C4-2B (cell line): ENCODE data around the gene STAMBPL1.

Experiments used
- H3K27ac ChIP-seq: fragments of 450-650 bp; 2 replicates; pipeline ENCODE4 v1.5.1; 2017
- ZFX ChIP-seq: fragments of 450-650 bp; IDR thresholded peaks from 2 replicates; pipeline ENCODE4 v1.6.1; 2017
- TF ChIP-seq, protein P1 (sequence below): fragments of 450-650 bp; conservative IDR thresholded peaks from 2 replicates; pipeline ENCODE4 v1.5.1; 2017; ENCODE audit warnings: mild to moderate bottlenecking

STAMBPL1 gene

DNA sequence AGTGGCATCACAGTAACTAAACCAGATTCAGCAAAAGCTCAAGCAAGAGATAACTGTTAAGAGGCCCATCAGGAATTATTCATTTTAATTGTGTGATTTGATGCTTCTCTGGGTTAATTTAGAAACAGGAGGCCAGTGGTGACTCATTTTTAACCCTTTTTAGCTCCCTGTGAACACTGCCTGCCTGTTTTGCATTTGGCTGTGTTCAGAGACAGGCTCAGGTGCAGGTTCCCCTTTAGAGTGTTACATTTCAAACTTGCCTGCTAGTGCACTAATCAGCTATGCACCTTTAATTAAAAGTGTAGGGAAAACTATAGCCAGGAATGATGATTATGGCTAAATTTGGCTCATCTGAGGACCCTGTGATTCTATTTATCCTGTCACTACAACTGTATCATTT is 6.5 kb downstream of the STAMBPL1 start:
- H3K27ac ChIP-seq: no peak overlapping the region

DNA sequence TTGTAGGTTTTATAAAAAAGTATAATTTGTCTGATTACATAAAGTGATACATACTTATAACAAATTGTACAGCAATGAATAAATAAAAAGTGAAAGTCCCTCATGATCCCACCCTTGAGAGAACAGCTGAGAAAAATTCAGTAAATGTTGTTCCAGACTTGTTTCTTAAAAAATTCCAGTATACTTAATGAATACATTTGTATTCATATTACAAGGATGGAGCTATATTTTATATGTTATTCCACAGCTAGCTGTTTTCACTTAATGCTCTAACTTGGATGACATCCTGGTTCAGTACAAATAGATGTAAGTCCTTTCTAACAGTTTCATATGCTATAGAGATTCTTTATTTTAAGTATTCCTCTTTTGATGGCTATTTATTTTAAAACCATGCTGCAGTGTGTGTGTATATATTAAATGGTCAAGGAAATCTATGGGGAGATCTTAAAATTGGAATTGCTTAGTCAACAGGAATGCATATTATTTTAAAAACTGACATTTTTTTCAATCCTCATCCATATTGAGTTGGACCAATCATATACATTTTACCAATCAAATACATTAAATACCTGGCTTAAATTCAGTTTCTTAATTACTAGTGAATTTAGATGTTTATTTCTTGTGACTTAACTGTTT is 8.9 kb downstream of the STAMBPL1 start:
- TF ChIP-seq ZFX: no peak
- TF ChIP-seq, protein P1, sequence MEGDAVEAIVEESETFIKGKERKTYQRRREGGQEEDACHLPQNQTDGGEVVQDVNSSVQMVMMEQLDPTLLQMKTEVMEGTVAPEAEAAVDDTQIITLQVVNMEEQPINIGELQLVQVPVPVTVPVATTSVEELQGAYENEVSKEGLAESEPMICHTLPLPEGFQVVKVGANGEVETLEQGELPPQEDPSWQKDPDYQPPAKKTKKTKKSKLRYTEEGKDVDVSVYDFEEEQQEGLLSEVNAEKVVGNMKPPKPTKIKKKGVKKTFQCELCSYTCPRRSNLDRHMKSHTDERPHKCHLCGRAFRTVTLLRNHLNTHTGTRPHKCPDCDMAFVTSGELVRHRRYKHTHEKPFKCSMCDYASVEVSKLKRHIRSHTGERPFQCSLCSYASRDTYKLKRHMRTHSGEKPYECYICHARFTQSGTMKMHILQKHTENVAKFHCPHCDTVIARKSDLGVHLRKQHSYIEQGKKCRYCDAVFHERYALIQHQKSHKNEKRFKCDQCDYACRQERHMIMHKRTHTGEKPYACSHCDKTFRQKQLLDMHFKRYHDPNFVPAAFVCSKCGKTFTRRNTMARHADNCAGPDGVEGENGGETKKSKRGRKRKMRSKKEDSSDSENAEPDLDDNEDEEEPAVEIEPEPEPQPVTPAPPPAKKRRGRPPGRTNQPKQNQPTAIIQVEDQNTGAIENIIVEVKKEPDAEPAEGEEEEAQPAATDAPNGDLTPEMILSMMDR: no peak
- H3K27ac ChIP-seq: no peak overlapping the region

More for the DNA sequence above, 6.5 kb downstream of the STAMBPL1 start:
- no peak for TF ChIP-seq ZFX
- TF ChIP-seq, protein P1: no peak

DNA sequence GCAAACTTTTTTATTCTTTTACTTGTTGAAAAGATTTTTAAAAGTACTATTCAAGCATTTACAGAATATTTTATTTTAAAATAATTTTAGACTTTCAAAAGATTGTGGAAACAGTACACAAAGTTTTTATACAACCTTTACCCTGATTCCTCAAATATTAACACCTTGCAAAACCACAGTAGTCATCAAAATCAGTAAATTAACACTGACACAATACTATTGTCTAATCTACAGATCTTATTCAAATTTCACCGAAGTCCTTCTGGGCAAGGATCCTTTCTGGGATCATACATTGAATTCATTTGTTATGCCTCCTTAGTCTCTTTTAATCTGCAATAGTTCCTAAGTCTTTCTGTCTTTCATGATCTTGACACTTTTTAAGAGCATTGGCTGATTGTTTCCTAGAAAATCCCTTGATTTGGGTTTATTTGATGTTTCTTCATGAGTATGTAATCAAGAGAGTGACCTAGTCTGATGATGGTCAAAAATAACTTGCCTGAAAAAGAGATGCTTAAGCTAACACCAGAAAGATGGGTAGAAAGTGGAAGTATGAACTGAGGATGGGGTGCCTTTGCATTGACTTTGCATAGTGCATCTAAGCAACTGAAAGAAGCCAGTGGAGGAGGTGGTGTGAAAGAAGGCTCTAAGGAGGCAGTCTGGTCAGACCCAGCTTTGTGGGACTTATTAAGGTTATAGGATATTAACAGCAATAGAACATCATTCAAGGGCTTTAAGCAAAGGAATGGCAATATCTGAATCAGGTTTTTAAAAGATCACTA is 9.7 kb downstream of the STAMBPL1 start:
- no peak overlapping the region for H3K27ac ChIP-seq
- TF ChIP-seq, protein P1: no peak
- no peak for TF ChIP-seq ZFX

DNA sequence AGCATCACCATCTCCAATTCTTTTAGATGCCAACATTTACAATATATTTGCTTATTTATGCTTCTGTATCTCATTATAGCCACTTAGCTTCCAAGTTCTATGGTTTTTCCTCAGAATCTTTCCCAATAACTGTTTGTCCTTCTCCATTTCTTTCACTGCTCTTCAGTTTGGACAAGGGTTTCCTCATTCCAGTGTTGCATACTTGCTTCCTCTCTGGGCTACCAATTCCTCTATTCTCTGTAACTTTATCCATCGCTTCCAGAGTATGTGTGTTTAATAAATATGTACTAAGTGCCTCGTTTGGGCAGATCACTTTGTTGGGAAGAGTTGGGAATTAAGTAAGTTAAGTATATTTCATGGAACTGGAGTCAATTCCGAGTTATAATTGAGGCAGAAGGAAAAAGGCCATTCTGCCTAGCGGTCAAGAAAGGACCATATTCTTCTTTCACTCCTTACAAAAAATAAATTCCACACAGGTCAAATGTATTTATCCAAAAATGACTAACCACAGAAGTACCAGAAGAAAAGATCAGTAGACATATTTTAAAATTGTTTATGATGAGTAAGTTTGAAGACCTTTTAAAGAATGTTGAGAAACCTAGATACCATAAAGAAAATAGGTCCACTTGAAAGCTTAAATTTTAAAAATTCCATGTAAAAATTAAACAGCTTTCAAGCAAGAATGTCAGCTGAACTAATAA is 10.8 kb downstream of the STAMBPL1 start:
- TF ChIP-seq, protein P1: no peak
- TF ChIP-seq ZFX: no peak
- no peak overlapping the region for H3K27ac ChIP-seq

DNA sequence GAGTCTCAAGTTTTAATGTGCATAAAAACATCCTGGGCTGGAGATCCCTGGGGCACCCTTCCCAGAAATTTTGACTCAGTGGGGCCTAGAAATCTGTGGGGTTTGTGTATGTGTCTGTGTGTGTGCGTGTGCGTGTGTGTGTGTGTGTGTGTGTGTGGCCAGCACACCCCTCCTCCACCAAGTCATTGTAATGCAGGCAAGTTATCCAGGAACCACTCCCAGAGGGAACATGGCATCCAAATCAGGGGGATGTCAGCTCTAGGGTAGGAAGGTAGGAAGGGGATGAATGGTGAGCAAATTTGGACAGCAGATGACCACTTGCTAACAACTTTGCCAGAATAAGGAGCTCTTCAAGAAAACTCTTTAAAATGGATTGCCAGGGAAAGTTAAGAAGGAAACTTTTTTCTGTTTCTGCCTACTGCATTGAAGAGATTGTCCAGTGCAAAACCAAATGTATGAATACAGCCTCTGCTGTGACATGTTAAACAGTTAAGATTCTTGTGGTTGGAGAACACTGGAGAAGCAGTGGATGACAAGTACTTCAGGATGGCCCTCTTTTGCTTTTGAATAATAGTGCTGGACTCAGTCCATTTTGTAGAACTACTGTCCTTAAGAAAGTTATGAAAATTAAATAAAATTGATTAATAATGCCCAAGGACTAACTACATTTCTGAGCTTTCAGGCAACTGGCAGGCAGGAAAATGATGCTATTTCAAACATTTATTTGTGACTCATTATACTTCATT is 12.3 kb downstream of the STAMBPL1 start:
- no peak overlapping the region for H3K27ac ChIP-seq

DNA sequence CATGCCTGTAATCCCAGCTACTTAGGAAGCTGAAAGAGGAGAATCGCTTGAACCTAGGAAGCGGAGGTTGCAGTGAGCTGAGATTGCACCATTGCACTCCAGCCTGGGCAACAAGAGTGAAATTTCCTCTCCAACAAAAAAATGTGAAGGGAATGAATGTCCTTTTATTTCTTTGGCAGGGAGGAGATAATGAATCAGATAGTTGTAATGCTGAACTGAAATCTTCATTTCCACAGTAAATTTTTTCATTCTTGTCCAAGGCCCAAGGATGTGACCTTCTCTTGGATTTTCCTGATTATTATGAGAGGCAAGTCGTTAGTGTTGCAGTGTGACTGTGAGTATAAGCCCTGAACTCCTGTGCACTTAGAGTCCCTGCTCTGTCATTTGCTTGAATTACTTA is 13.6 kb downstream of the STAMBPL1 start:
- H3K27ac ChIP-seq: no peak overlapping the region
- TF ChIP-seq, protein P1: no peak
- no peak for TF ChIP-seq ZFX

More for the DNA sequence above, 12.3 kb downstream of the STAMBPL1 start:
- TF ChIP-seq, protein P1: no peak
- TF ChIP-seq ZFX: no peak
